NOMO-1 treated with dmso at 0.1 percent for 144 hours (cell line): ENCODE data around the gene CST6.

Source experiments
- DNase-seq: peaks from one replicate; lab custom pipeline; 2025; ENCODE audit not compliant: unreplicated experiment; lab: John Stamatoyannopoulos, UW

CST6 gene

GRCh38 chr11:66045177-66045639, 33.4 kb downstream of the CST6 start:
- peak; percentile 22 for DNase-seq

- DNase-seq, result no peak
Observed at GRCh38 chr11:66046901-66047300, 35.1 kb downstream of the CST6 start.

- no peak for DNase-seq
Observed at GRCh38 chr11:66047541-66048365, 35.9 kb downstream of the CST6 start.

GRCh38 chr11:66048547-66049323, 36.9 kb downstream of the CST6 start, which contains the start of gene GAL3ST3:
Gene GAL3ST3 (minus strand): TSS chr11:66049161. CDS start chr11:66045415, 3,746 bp downstream.
- DNase-seq, result no peak

- no peak for DNase-seq
Observed at GRCh38 chr11:66050581-66051231, 38.9 kb downstream of the CST6 start.

- no peak for DNase-seq
Observed at GRCh38 chr11:66051371-66051765, 39.6 kb downstream of the CST6 start.

- peak; percentile 98 for DNase-seq
Observed at GRCh38 chr11:66051766-66052663, 40.2 kb downstream of the CST6 start, which contains the start of gene SF3B2. Gene SF3B2 (plus strand): TSS chr11:66052364. CDS start chr11:66052385, 21 bp downstream.

- DNase-seq, result no peak
Observed at GRCh38 chr11:66052664-66052982, 40.8 kb downstream of the CST6 start.

- no peak for DNase-seq
Observed at GRCh38 chr11:66055021-66055420, 43.2 kb downstream of the CST6 start.

GRCh38 chr11:66056501-66056900, 44.7 kb downstream of the CST6 start:
- no peak for DNase-seq

GRCh38 chr11:66059966-66060680, 48.3 kb downstream of the CST6 start:
- DNase-seq, result no peak

GRCh38 chr11:66061268-66061667, 49.5 kb downstream of the CST6 start:
- DNase-seq, result no peak

GRCh38 chr11:66062408-66062807, 50.6 kb downstream of the CST6 start:
- no peak for DNase-seq
